CD4-positive, alpha-beta T cell treated with Interleukin-10 for 1 hour (primary cell): ENCODE measurements around the gene KMT2D.

Source experiments
- DNase-seq: peaks from one replicate; pipeline ENCODE4 v3.0.0-alpha.2; 2020

The KMT2D gene

DNA sequence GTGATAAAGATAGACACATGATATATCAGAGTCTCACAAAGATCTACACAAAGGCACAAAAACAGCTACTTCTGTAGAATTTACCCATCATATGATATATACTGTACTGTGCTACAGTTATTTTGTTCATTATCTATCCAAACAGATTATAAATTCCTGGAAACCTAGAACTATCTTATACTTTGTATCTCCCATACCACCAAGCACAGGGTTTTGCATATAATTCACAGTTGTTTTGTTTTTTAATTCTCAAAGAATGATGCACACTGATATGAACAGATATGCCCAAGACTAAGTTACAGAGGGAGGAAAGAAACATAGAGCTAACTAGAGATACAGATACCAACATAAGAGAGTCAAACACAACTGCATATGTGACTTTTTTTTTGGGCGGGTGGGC lies 45.4 kb downstream of the KMT2D start:
- DNase-seq: no peak

DNA sequence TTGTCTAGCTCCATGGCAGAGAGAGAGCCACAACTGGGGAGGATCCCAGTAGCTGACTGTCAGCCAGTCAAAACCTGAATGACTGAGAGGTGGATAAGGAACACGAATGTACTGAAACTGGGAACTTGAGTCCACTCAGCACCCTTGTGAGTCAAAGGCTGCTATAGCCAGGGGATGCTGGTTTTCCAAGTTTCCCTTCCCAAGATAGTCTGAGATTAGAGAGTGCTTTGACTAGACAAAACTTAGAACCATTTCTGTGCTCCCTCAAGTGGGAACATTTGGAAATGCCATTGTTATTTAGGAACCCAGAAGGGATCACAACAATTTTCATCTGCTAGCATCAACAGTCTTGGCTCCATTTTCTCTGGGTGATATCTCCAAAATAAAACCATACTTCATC lies 46.0 kb downstream of the KMT2D start:
- no peak for DNase-seq

DNA sequence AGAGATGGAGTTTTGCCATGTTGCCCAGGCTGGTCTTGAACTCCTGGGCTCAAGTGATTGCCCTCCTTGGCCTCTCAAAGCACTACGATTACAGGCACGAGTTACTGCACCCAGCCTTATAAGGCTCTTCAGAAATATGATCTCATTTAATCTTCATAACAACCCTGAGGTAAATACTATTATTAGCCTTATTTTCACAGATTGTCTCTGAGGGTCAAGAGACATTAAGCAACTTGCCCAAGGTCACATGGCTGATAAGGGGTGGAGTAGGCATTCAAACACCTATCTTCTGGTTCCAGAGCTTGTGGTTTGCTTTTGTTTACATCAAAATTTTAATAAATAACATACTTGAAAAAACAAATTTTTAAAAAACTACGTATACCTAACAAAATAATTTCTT lies 47.2 kb downstream of the KMT2D start:
- DNase-seq: no peak

DNA sequence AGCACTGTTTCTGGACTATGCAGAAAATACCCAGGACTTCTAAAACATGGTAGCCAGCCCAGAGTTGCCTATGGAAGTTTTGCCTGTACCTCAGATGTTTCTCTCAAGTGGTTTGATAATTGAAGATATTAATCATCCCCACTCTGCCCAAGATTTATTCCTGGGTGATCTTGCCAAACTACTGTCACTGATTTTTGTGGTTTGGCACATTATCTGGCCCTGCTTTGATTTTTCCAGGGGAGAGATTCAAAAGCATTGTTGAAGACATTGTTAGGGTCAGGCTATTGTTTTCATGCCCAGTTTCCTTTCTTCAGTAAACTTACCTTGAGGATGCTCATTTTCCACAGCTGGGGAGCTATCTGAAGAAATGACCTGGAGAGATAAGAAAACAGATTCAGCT lies 47.9 kb downstream of the KMT2D start:
- DNase-seq: no peak
